B cell (primary cell): ENCODE results near the gene OXNAD1. TPM values are rescaled to one million over a fixed set of nuclear protein-coding genes. Genes with fewer than 3 reads are reported as not detected.
A peak's percentile ranks its signal among the peaks of the same experiment; 100 is the strongest.

Experiments
- ATAC-seq: fragments of 200-7000 bp; cut with Tn5 transposase; one replicate; pipeline ENCODE4 v1.10.0; 2021; ENCODE audit warnings: low read depth, mild to moderate bottlenecking, moderate number of reproducible peaks, moderate library complexity
- CTCF ChIA-PET: fragments of 350-600 bp; sonication (Branson Sonifier 250); formaldehyde crosslinking; loops from one replicate; lab custom pipeline; 2021; ENCODE audit warnings: antibody characterized with exemption, inconsistent platforms; lab: Charles Lee
- POLR2A ChIA-PET: fragments of 350-600 bp; sonication (Branson Sonifier 250); formaldehyde crosslinking; loops from one replicate; lab custom pipeline; 2021; ENCODE audit warnings: antibody characterized with exemption; lab: Charles Lee
- DNase-seq: peaks from one replicate; pipeline ENCODE4 v3.0.0; 2013
- H2AFZ ChIP-seq: 2 replicates; pipeline ENCODE4 v1.6.1; 2012; ENCODE audit warnings: mild to moderate bottlenecking, low read depth, low read length; ENCODE audit not compliant: insufficient read depth, poor library complexity, severe bottlenecking
- H3K27ac ChIP-seq, 2 donors: 1 replicate in 1 of 2; 2 replicates in 1 of 2; pipeline ENCODE4 v1.5.1; 2012 to 2013; ENCODE audit warnings: low read length in 2 of 2, mild to moderate bottlenecking in 2 of 2, moderate library complexity in 1 of 2
- H3K27me3 ChIP-seq, 4 experiments: fragments of 200-600 bp in 1 of 4; sonication (generic) in 1 of 4; replicated peaks in 1 of 4; 1 replicate in 2 of 4; 2 replicates in 2 of 4; pipeline versions ENCODE4 v1.6.1 to v1.7.0; 2013 to 2016; ENCODE audit warnings: low read length in 3 of 4, mild to moderate bottlenecking in 2 of 4, mixed read lengths in 1 of 4, moderate library complexity in 1 of 4; ENCODE audit not compliant: insufficient read depth in 4 of 4, control insufficient read depth in 3 of 4; ENCODE audit errors: control extremely low read depth in 1 of 4
- H3K36me3 ChIP-seq, 2 experiments: replicated peaks in 1 of 2; 1 replicate in 1 of 2; 2 replicates in 1 of 2; pipeline versions ENCODE4 v1.6.1 to v1.7.1; 2013; ENCODE audit warnings: low read length in 1 of 2; ENCODE audit not compliant: insufficient read depth in 2 of 2, control insufficient read depth in 1 of 2; ENCODE audit errors: control extremely low read depth in 1 of 2, extremely low read depth in 1 of 2
- H3K4me1 ChIP-seq, 2 donors: fragments of 200-600 bp in 1 of 2; sonication (generic) in 1 of 2; 1 replicate in 1 of 2; 2 replicates in 1 of 2; pipeline versions ENCODE4 v1.5.1 to v1.6.1; 2013 to 2017; ENCODE audit warnings: low read length in 2 of 2; ENCODE audit not compliant: control insufficient read depth in 2 of 2, insufficient read depth in 2 of 2
- H3K4me2 ChIP-seq: replicated peaks from 2 replicates; pipeline ENCODE3; 2012; ENCODE audit warnings: mild to moderate bottlenecking, low read depth, low read length; ENCODE audit not compliant: poor library complexity, severe bottlenecking
- H3K4me3 ChIP-seq, 5 experiments: fragments of 200-600 bp in 1 of 5; sonication (generic) in 1 of 5; 1 replicate in 3 of 5; 2 replicates in 2 of 5; pipeline versions ENCODE4 v1.5.1 to v1.7.0; 2011 to 2016; ENCODE audit warnings: low read length in 4 of 5, mild to moderate bottlenecking in 4 of 5, low read depth in 2 of 5, control low read depth in 1 of 5, moderate library complexity in 1 of 5; ENCODE audit not compliant: insufficient read depth in 1 of 5; ENCODE audit errors: control extremely low read depth in 1 of 5, extremely low read depth in 1 of 5
- H3K79me2 ChIP-seq: fragments of 200-600 bp; sonication (generic); one replicate; pipeline ENCODE4 v1.6.0; 2016; ENCODE audit warnings: low read length; ENCODE audit not compliant: control insufficient read depth, insufficient read depth
- H3K9ac ChIP-seq: fragments of 200-600 bp; sonication (generic); 2 replicates; pipeline ENCODE4 v1.6.1; 2017; ENCODE audit warnings: mild to moderate bottlenecking, low read length, moderate library complexity
- H3K9me3 ChIP-seq, 3 donors: one replicate each; pipeline versions ENCODE4 v1.6.1 to v1.7.1; 2013; ENCODE audit warnings: low read length in 2 of 3; ENCODE audit not compliant: control insufficient read depth in 2 of 3, insufficient read depth in 1 of 3; ENCODE audit errors: control extremely low read depth in 1 of 3
- H4K20me1 ChIP-seq: 2 replicates; pipeline ENCODE4 v1.6.0; 2012; ENCODE audit warnings: mild to moderate bottlenecking, low read length; ENCODE audit not compliant: insufficient read depth, control insufficient read depth, poor library complexity, severe bottlenecking
- H3K27ac Mint-ChIP-seq: one replicate; pipeline ENCODE4 v1.8.0; 2021; ENCODE audit warnings: mixed read lengths
- H3K27me3 Mint-ChIP-seq: one replicate; pipeline ENCODE4 v1.8.0; 2021; ENCODE audit warnings: mixed read lengths
- H3K4me1 Mint-ChIP-seq: one replicate; pipeline ENCODE4 v1.8.0; 2021; ENCODE audit warnings: mixed read lengths
- H3K4me3 Mint-ChIP-seq: one replicate; pipeline ENCODE4 v1.8.0; 2021; ENCODE audit warnings: mixed read lengths
- H3K9me3 Mint-ChIP-seq: one replicate; pipeline ENCODE4 v1.8.0; 2022; ENCODE audit warnings: mixed read lengths; ENCODE audit not compliant: insufficient read depth
- CTCF ChIP-seq: fragments of 200-600 bp; IDR thresholded peaks from one replicate; pipeline ENCODE4 v1.8.0; 2022; ENCODE audit warnings: antibody characterized with exemption, mild to moderate bottlenecking
- EZH2 ChIP-seq: IDR thresholded peaks from 2 replicates; pipeline ENCODE4 v1.6.1; 2012; ENCODE audit warnings: borderline replicate concordance, low read depth, mild to moderate bottlenecking, moderate library complexity, low read length; ENCODE audit not compliant: insufficient read depth, poor library complexity, severe bottlenecking
- WGBS: methylation state at CpG from one replicate; pipeline ENCODE4 v1.1.5; 2013; ENCODE audit warnings: missing lambda C conversion rate; ENCODE audit not compliant: insufficient coverage; 5-methylcytosine and 5-hydroxymethylcytosine counted together
- intact Hi-C: fragments of 100-400 bp; cut with micrococcal nuclease; formaldehyde crosslinking; loops from one replicate; pipeline ENCODE4 v1.10.0; 2022
- polyA plus RNA-seq: library from polyadenylated mRNA; depleted of rRNA; stranded (reverse); fragments of >200 nt; gene quantifications from 2 replicates; pipeline ENCODE4 v1.2.3, GENCODE V29; 2012
- total RNA-seq, 2 donors: library from RNA; stranded (reverse); fragments of 120-200 nt in 1 of 2; gene quantifications; 1 replicate in 1 of 2; 2 replicates in 1 of 2; pipeline versions ENCODE4 v1.2.3 to v1.2.4, GENCODE V29; 2013 to 2022

The OXNAD1 gene
- total and polyA plus RNA-seq, 2 donors (not counting 1 experiment from before 2014, with no cell fraction given) = 4.0 to 12.3 TPM

DNA sequence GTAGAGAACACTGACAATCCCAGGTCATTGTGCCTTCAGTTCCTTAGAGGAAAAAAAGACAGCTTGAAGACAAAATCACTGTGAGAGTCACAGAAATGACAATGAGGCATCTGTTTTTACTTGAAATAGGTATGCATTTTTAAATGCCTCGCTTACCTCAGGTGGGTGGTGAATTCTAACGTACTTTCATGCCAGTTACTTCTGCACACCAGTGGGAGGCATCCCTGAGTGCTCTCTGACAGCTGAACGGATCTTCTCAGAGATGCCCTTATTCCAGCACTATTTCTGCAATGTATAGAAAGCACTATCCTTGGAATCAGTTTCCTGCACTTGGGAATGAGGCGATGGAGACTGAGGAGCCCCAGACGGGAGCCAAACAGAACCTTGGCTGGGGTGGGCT is 16.5 kb upstream of the OXNAD1 start:
- Mint-ChIP-seq H3K4me3 (no peak overlapping the region), H3K27me3 (peaks cover 8% of the 10 kb centered on the region), H3K9me3 (no peaks in the 10 kb centered on the region), H3K4me1 (peaks cover 20% of the 10 kb centered on the region), H3K27ac (no peak overlapping the region)
- Histone ChIP-seq H2AFZ (no peak overlapping the region), H3K4me1 (peaks cover 6 to 11% of the 10 kb centered on the region in 2 donors), H3K4me2 (no peak overlapping the region), H3K9me3 (no peaks in the 10 kb centered on the region), H3K36me3 (no peaks in the 10 kb centered on the region), H3K9ac (no peak overlapping the region), H3K79me2 (no peaks in the 10 kb centered on the region), H3K27ac (no peak overlapping the region), H3K27me3 (peaks cover 0 to 10% (median 0%) of the 10 kb centered on the region in 4 experiments), H3K4me3 (no peak overlapping the region), H4K20me1 (no peaks in the 10 kb centered on the region)
- intact Hi-C loops = no loop called here
- TF ChIP-seq CTCF (no peak), EZH2 (no peak)
- WGBS = 96% methylated on average over 5 of the region's 5 CpGs
- POLR2A ChIA-PET = no interaction called here
- ATAC-seq (no peak), DNase-seq (no peak)
- CTCF ChIA-PET = interaction anchor here (0.6 to 2.6 kb wide), 11 partner anchors 10 to 1045 kb away, joined by 3 to 17 read pairs (median 7); no protein-coding TSS in a partner anchor

DNA sequence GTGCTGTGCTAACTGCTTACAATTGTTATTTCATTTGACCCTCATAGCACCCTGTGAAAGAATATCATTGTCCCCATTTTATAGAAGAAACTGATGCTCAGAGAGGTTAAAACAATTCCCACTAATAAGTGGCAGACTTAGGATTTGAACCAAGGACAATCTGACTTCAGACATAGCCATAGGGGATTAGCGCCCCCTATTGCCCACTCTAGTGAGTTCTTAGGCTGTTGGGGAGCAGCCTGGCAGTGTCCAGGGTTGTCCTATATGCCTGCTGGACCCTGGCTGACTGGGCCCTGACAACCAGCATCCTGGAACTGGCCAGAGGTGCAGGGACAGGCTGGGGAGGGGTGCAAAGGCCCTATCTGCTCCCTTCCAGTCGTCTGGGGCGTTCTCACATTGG is 15.7 kb upstream of the OXNAD1 start:
- H3K79me2 ChIP-seq = no peaks in the 10 kb centered on the region
- 67% methylated on average over 3 of the region's 3 CpGs for WGBS
- H3K4me2 ChIP-seq = no peak overlapping the region
- TF ChIP-seq CTCF = peak; percentile 33
- TF ChIP-seq EZH2 = no peak
- H3K27ac ChIP-seq = no peak overlapping the region
- intact Hi-C loops = no loop called here
- H3K4me1 Mint-ChIP-seq = peaks cover 20% of the 10 kb centered on the region
- ChIA-PET POLR2A (no interaction called here), CTCF (interaction anchor here (2.5 to 2.6 kb wide), 2 partner anchors 9 to 199 kb away, joined by 13 to 17 read pairs; no protein-coding TSS in a partner anchor)
- H3K9me3 ChIP-seq = no peaks in the 10 kb centered on the region
- no peaks in the 10 kb centered on the region for H4K20me1 ChIP-seq
- H3K4me3 ChIP-seq = no peak overlapping the region
- no peak overlapping the region for H3K9ac ChIP-seq
- H3K9me3 Mint-ChIP-seq = no peaks in the 10 kb centered on the region
- H3K4me1 ChIP-seq = peaks cover 6 to 11% of the 10 kb centered on the region in 2 donors
- ATAC-seq (no peak), DNase-seq (peak; percentile 27)
- no peak overlapping the region for H2AFZ ChIP-seq
- no peak overlapping the region for H3K27ac Mint-ChIP-seq
- H3K27me3 ChIP-seq = peaks cover 0 to 10% (median 0%) of the 10 kb centered on the region in 4 experiments
- H3K27me3 Mint-ChIP-seq = peaks cover 8% of the 10 kb centered on the region
- no peak overlapping the region for H3K4me3 Mint-ChIP-seq
- no peaks in the 10 kb centered on the region for H3K36me3 ChIP-seq
